Ishikawa (cell line): ENCODE results near the gene GOLGA1.

ENCODE experiments used
- CEBPB ChIP-seq: IDR thresholded peaks from 2 replicates; pipeline ENCODE4 v1.6.1; 2012
- CREB1 ChIP-seq: IDR thresholded peaks from 2 replicates; pipeline ENCODE4 v1.6.1; 2012; ENCODE audit warnings: low read depth
- EGR1 ChIP-seq: IDR thresholded peaks from 2 replicates; pipeline ENCODE4 v1.6.1; 2012
- EP300 ChIP-seq: IDR thresholded peaks from 2 replicates; pipeline ENCODE4 v1.6.1; 2012; ENCODE audit warnings: borderline replicate concordance
- FOXM1 ChIP-seq: IDR thresholded peaks from 2 replicates; pipeline ENCODE4 v1.6.1; 2012; ENCODE audit warnings: low read depth, borderline replicate concordance
- NFIC ChIP-seq: IDR thresholded peaks from 2 replicates; pipeline ENCODE4 v1.6.1; 2012
- RAD21 ChIP-seq: IDR thresholded peaks from 2 replicates; pipeline ENCODE4 v1.6.1; 2012; ENCODE audit warnings: low read depth
- TAF1 ChIP-seq: IDR thresholded peaks from 2 replicates; pipeline ENCODE4 v1.6.1; 2012; ENCODE audit warnings: low read depth, mild to moderate bottlenecking
- TCF12 ChIP-seq: IDR thresholded peaks from 2 replicates; pipeline ENCODE4 v1.6.1; 2012; ENCODE audit warnings: low read depth
- TEAD4 ChIP-seq: IDR thresholded peaks from 2 replicates; pipeline ENCODE4 v1.6.1; 2012
- YY1 ChIP-seq: IDR thresholded peaks from 2 replicates; pipeline ENCODE4 v1.6.1; 2012; ENCODE audit warnings: low read depth
- ZBTB7A ChIP-seq: IDR thresholded peaks from 2 replicates; pipeline ENCODE4 v1.6.1; 2012; ENCODE audit warnings: low read depth
- TF ChIP-seq, protein P1 (sequence below): IDR thresholded peaks from 2 replicates; pipeline ENCODE4 v1.6.1; 2012; ENCODE audit warnings: low read depth, mild to moderate bottlenecking
- TF ChIP-seq, protein P2 (sequence below): IDR thresholded peaks from 2 replicates; pipeline ENCODE4 v1.6.1; 2012
- TF ChIP-seq, protein P3 (sequence below): IDR thresholded peaks from 2 replicates; pipeline ENCODE4 v1.6.1; 2012

GOLGA1 gene

DNA sequence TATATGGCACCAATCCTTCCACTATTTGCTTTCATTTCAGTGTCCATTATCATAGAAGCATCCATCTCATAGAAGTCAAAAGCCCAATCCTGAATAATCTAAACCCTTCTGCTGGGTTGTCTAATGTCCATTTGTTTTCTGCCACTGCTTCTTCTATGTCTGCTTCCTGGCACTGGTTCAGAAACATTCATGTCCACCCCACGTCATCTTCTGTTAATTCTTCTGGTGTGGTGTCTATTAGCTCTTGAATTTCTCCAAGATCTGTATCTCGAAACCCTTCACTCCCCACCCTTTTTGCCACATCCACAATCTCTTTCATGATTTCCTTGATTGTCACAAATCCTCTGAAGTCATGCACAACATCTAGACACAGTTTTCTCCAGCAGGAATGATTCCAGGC lies 23.2 kb upstream of the GOLGA1 start:
- TF ChIP-seq, protein P1, sequence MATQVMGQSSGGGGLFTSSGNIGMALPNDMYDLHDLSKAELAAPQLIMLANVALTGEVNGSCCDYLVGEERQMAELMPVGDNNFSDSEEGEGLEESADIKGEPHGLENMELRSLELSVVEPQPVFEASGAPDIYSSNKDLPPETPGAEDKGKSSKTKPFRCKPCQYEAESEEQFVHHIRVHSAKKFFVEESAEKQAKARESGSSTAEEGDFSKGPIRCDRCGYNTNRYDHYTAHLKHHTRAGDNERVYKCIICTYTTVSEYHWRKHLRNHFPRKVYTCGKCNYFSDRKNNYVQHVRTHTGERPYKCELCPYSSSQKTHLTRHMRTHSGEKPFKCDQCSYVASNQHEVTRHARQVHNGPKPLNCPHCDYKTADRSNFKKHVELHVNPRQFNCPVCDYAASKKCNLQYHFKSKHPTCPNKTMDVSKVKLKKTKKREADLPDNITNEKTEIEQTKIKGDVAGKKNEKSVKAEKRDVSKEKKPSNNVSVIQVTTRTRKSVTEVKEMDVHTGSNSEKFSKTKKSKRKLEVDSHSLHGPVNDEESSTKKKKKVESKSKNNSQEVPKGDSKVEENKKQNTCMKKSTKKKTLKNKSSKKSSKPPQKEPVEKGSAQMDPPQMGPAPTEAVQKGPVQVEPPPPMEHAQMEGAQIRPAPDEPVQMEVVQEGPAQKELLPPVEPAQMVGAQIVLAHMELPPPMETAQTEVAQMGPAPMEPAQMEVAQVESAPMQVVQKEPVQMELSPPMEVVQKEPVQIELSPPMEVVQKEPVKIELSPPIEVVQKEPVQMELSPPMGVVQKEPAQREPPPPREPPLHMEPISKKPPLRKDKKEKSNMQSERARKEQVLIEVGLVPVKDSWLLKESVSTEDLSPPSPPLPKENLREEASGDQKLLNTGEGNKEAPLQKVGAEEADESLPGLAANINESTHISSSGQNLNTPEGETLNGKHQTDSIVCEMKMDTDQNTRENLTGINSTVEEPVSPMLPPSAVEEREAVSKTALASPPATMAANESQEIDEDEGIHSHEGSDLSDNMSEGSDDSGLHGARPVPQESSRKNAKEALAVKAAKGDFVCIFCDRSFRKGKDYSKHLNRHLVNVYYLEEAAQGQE, result no peak
- TF ChIP-seq TEAD4 (no peak), EGR1 (no peak), RAD21 (no peak), EP300 (no peak), TAF1 (no peak), FOXM1 (no peak), TCF12 (no peak)
- TF ChIP-seq, protein P2, sequence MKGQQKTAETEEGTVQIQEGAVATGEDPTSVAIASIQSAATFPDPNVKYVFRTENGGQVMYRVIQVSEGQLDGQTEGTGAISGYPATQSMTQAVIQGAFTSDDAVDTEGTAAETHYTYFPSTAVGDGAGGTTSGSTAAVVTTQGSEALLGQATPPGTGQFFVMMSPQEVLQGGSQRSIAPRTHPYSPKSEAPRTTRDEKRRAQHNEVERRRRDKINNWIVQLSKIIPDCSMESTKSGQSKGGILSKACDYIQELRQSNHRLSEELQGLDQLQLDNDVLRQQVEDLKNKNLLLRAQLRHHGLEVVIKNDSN, result no peak

GRCh38 chr9:124960409-124960752 lies 19.5 kb upstream of the GOLGA1 start:
- TF ChIP-seq CEBPB, result no peak
- TF ChIP-seq TEAD4, result no peak
- no peak for TF ChIP-seq NFIC
- no peak for TF ChIP-seq CREB1
- no peak for TF ChIP-seq EP300
- TF ChIP-seq TAF1, result no peak

DNA sequence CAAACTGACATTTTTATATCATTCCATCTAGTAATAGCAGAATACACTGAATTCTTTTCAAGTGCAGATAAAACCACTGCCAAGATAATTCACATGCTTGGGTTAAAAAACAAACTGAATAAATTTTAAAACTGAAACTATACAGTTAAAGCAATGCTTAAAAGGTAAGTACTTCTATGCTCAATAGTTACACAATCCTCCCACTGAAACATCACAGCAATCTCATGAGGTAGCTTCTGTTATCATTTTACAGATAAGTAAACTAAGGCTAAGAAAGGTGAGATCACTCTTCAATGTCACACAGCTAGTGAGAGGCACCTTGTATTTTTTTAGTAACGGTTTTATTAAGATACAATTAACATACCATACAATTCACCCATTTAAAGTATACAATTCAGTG lies 13.4 kb upstream of the GOLGA1 start:
- no peak for TF ChIP-seq NFIC
- TF ChIP-seq, protein P1, result no peak
- TF ChIP-seq, protein P2, result no peak
- TF ChIP-seq TEAD4, result no peak
- TF ChIP-seq TCF12, result no peak
- no peak for TF ChIP-seq RAD21
- no peak for TF ChIP-seq EP300
- TF ChIP-seq, protein P3, sequence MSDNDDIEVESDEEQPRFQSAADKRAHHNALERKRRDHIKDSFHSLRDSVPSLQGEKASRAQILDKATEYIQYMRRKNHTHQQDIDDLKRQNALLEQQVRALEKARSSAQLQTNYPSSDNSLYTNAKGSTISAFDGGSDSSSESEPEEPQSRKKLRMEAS, result no peak
- TF ChIP-seq YY1, result no peak
- no peak for TF ChIP-seq CEBPB
- no peak for TF ChIP-seq FOXM1
- TF ChIP-seq CREB1, result no peak
- TF ChIP-seq TAF1, result no peak
- TF ChIP-seq ZBTB7A, result no peak
- TF ChIP-seq EGR1, result no peak

GRCh38 chr9:124950050-124950718 lies 9.3 kb upstream of the GOLGA1 start:
- TF ChIP-seq YY1 (no peak), TAF1 (no peak)

DNA sequence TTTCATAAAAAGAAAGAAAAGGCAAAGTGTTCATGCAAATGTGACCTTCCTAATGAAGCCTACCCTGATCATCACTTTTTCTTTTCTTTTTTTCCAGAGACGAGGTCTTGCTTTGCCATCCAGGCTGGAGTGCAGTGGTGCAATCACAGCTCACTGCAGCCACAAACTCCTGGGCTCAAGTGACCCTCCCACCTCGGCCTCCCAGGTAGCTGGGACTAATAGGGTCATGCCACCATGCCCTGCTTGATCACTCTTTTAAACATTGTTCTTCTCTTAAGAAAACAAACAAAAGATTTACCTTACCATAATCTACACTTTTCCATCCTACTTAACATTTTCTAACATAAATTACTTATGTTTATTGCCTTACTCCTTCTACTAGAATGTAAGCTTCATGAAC lies 8.5 kb upstream of the GOLGA1 start:
- TF ChIP-seq TAF1, result no peak
- TF ChIP-seq CEBPB, result no peak
- no peak for TF ChIP-seq RAD21
- TF ChIP-seq TCF12, result no peak
- no peak for TF ChIP-seq TEAD4
- TF ChIP-seq, protein P1, result no peak
- TF ChIP-seq, protein P3, result no peak
- TF ChIP-seq EP300, result no peak
- TF ChIP-seq CREB1, result no peak
- TF ChIP-seq FOXM1, result no peak
- no peak for TF ChIP-seq YY1
- TF ChIP-seq EGR1, result no peak
- TF ChIP-seq, protein P2, result no peak
- TF ChIP-seq ZBTB7A, result no peak
- no peak for TF ChIP-seq NFIC
